ENCODE data around the gene P2RY4.

GRCh38 chrX:70240751-70241150 lies 19.3 kb downstream of the P2RY4 start:
- TF ChIP-seq, protein P1, sequence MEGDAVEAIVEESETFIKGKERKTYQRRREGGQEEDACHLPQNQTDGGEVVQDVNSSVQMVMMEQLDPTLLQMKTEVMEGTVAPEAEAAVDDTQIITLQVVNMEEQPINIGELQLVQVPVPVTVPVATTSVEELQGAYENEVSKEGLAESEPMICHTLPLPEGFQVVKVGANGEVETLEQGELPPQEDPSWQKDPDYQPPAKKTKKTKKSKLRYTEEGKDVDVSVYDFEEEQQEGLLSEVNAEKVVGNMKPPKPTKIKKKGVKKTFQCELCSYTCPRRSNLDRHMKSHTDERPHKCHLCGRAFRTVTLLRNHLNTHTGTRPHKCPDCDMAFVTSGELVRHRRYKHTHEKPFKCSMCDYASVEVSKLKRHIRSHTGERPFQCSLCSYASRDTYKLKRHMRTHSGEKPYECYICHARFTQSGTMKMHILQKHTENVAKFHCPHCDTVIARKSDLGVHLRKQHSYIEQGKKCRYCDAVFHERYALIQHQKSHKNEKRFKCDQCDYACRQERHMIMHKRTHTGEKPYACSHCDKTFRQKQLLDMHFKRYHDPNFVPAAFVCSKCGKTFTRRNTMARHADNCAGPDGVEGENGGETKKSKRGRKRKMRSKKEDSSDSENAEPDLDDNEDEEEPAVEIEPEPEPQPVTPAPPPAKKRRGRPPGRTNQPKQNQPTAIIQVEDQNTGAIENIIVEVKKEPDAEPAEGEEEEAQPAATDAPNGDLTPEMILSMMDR (conservative IDR thresholded peaks at IDR 0.05) = no peak
- no peak for TF ChIP-seq EZH2 (IDR thresholded peaks at IDR 0.05; ENCODE audit: low read depth)

Measured in PC-9 (cell line).